HL-60/S4 (cell line): ENCODE data around the gene CCND1.

Experiments
- in situ Hi-C: fragments of 300-500 bp; cut with MboI; formaldehyde crosslinking; loops from 2 replicates; pipeline ENCODE4 v1.14.3; 2022; ENCODE audit warnings: low sequenced_read_pairs

The CCND1 gene

GRCh38 chr11:69663326-69663725, 22.4 kb downstream of the CCND1 start:
- in situ Hi-C loops: loop anchor here (10.0 kb wide), 2 partner anchors 379 to 559 kb away; no protein-coding TSS in a partner anchor

GRCh38 chr11:69664103-69664775, 23.3 kb downstream of the CCND1 start:
- in situ Hi-C loops: loop anchor here (10.0 kb wide), 2 partner anchors 379 to 559 kb away; no protein-coding TSS in a partner anchor

GRCh38 chr11:69664901-69665300, 23.9 kb downstream of the CCND1 start:
- in situ Hi-C loops: loop anchor here (10.0 kb wide), 2 partner anchors 380 to 560 kb away; no protein-coding TSS in a partner anchor

GRCh38 chr11:69665669-69666068, 24.7 kb downstream of the CCND1 start:
- in situ Hi-C loops: loop anchor here (10.0 kb wide), 2 partner anchors 381 to 561 kb away; no protein-coding TSS in a partner anchor

GRCh38 chr11:69666261-69666660, 25.3 kb downstream of the CCND1 start:
- in situ Hi-C loops: loop anchor here (10.0 kb wide), 2 partner anchors 381 to 561 kb away; no protein-coding TSS in a partner anchor

- in situ Hi-C loops: loop anchor here (10.0 kb wide), 2 partner anchors 382 to 562 kb away; no protein-coding TSS in a partner anchor
Measured at GRCh38 chr11:69666752-69667536, 26.0 kb downstream of the CCND1 start.

GRCh38 chr11:69667619-69668604, 27.0 kb downstream of the CCND1 start:
- in situ Hi-C loops: loop anchor here (10.0 kb wide), 2 partner anchors 383 to 563 kb away; no protein-coding TSS in a partner anchor

GRCh38 chr11:69669486-69669885, 28.5 kb downstream of the CCND1 start:
- in situ Hi-C loops: loop anchor here (10.0 kb wide), 2 partner anchors 385 to 565 kb away; no protein-coding TSS in a partner anchor

GRCh38 chr11:69670158-69670845, 29.3 kb downstream of the CCND1 start:
- in situ Hi-C loops: no loop called here

- in situ Hi-C loops: no loop called here
Measured at GRCh38 chr11:69671734-69672465, 30.9 kb downstream of the CCND1 start.

- in situ Hi-C loops: no loop called here
Measured at GRCh38 chr11:69674267-69674885, 33.4 kb downstream of the CCND1 start.

- in situ Hi-C loops: no loop called here
Measured at GRCh38 chr11:69674886-69675714, 34.1 kb downstream of the CCND1 start, which contains the start of gene LTO1. Gene LTO1 (minus strand): TSS chr11:69675353. CDS start chr11:69675239, 114 bp downstream.

GRCh38 chr11:69677749-69678148, 36.8 kb downstream of the CCND1 start:
- in situ Hi-C loops: no loop called here

GRCh38 chr11:69680688-69681087, 39.7 kb downstream of the CCND1 start:
- in situ Hi-C loops: loop anchor here (10.0 kb wide), 2 partner anchors 214 to 514 kb away; no protein-coding TSS in a partner anchor

- in situ Hi-C loops: loop anchor here (10.0 kb wide), 2 partner anchors 213 to 513 kb away; no protein-coding TSS in a partner anchor
Measured at GRCh38 chr11:69682221-69682620, 41.3 kb downstream of the CCND1 start.

GRCh38 chr11:69682681-69683326, 41.8 kb downstream of the CCND1 start:
- in situ Hi-C loops: loop anchor here (10.0 kb wide), 2 partner anchors 212 to 512 kb away; no protein-coding TSS in a partner anchor
